HG03521 (cell line): Measurements from ENCODE around the gene DESI2.

Experiments used
- ATAC-seq: cut with Tn5 transposase; IDR thresholded peaks from one replicate; pipeline ENCODE4 v1.9.1; 2021; ENCODE audit warnings: mild to moderate bottlenecking, moderate library complexity; ENCODE audit not compliant: unreplicated experiment

DESI2 gene

GRCh38 chr1:244652623-244653438 is at the start of gene DESI2:
Gene DESI2, plus strand, starts transcription at chr1:244653126. Its CDS starts 188 bp downstream, at chr1:244653314.
- ATAC-seq = peak; percentile 95

GRCh38 chr1:244603498-244603897 is 49.4 kb upstream of the DESI2 start:
- ATAC-seq = no peak

DNA sequence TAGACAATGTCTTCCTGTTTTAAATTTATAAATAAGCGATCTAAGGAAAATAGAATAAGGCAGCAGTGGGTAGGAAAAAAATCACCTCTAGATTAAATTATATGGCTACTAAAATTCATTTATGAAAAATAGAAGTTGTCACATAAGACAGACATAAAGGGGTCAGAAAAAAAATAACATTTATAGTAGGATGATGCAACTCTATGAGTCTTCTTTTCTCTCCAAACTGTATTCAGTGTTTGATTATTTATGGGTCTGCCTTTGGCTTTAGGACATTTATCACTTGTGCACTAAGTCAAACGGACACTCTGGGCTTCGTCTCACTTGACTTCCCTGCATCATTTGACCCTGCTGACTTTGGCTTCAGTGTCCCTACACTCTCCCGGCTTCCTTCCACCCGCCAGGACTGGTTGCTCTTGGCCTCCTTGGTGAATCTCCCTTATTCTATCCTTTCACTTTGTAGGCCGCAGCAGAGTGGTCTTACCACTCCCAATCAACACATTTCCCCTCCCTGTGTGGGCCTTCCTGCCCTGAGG is 47.0 kb upstream of the DESI2 start:
- ATAC-seq = no peak

DNA sequence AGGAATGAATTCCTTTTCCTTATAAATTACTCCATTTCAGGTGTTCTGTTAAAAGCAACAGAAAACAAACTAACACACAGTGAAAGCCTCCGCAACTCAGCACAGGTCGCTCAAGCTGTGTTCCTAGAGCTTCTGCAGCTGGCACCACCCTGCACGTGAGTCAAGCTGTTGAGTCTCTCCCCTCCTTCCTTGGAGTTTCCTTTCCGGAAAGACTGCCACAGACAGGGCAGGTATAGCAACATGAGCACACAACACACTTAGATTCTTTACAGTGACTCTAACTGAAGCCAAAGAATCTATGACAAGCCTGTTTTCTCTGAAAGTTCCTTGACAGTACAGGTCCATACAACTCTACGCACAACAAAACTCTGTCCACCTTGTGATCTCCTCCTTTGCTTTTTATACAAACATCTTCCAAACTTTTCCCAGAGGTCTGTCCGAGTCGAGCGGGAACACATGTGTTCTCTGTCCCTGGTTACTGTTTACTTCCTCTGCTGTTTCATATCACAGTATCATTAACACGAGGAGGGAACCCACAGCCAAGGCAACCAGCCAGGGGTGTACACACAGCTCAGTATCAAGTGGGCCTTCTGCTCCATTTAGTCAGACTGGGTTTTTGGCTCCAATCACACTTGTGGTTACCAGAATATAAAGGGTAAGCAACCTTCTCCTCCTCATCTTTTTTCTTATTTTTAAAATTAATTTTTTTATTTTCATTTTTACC is 38.7 kb upstream of the DESI2 start:
- no peak for ATAC-seq

- no peak for ATAC-seq
Observed at GRCh38 chr1:244614879-244615278, 38.0 kb upstream of the DESI2 start.

GRCh38 chr1:244615301-244615700 is 37.6 kb upstream of the DESI2 start:
- ATAC-seq = no peak

GRCh38 chr1:244626709-244627108 is 26.2 kb upstream of the DESI2 start:
- no peak for ATAC-seq

GRCh38 chr1:244628789-244629188 is 24.1 kb upstream of the DESI2 start:
- no peak for ATAC-seq

DNA sequence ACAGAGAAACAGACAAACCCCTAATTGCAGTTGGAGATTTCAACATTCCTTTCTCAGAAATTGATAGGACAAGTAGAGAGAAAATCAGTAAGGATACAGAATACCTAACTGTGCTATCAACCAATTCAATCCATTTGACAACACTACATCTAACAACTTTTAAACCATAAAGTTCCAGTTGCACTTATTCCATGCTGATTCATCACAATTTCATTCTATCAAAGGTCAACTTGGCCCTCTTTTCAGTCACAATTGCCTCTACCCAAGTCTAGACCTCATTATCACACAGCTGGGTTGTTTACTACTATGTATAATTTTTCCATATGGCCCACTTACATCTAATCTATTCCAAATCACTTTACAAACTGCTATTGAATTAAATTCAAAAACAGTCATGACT is 19.8 kb upstream of the DESI2 start:
- ATAC-seq = no peak

DNA sequence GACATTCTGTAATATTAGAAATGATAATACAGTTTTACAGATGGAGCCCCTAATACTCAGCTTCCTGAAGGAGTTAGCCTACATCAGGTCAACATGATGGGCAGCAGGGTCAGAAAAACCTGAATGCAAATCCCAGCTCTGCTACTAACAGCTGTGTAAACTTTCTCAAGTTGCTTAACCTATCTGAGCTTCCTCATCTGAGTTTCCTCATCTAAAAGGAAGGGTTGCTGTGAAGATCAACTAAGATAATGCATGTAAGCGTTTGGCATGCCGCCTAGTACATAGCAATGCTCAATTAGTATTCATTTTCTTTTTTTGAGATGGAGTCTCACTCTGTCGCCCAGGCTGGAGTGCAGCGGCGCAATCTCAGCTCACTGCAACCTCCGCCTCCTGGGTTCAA is 18.4 kb upstream of the DESI2 start:
- no peak for ATAC-seq

GRCh38 chr1:244636488-244637259 is 16.3 kb upstream of the DESI2 start:
- ATAC-seq = no peak

DNA sequence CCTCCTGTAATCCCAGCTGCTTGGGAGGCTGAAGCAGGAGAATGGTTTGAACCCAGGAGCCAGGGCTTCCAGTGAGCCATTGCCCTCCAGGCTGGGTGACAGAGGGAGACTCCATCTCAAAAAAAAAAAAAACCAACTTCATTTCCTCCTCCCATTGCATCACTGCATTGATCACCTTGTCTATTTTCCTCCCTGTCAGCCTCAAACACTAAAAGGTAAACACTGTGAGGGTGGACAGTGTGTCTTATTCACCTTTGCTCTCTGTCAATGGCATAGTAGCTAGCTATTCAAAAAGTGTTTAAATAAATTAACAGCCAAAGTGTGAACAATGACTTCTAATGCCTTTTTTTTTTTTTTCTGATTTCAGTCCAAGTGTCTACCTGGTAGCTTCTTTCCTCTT is 13.4 kb upstream of the DESI2 start:
- no peak for ATAC-seq

DNA sequence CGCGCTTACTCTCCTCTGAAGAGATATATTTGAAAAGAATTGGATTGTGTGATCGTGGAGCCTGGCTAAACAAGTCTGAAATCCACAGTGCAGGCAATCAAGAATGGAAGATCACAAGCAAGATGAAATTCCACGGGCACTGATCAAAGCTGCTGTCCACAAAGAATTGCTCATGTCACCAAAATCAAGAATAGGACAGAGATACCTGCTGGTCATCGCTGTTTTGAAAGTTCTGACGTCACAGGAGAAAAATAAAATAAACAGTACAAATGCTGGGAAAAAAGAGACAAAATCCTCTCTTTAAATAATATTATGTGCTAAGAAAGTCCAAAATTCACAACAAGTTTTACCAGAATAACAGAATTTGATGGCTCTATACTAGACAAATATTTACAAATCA is 12.0 kb upstream of the DESI2 start:
- no peak for ATAC-seq

- no peak for ATAC-seq
Observed at GRCh38 chr1:244642526-244642925, 10.4 kb upstream of the DESI2 start.

DNA sequence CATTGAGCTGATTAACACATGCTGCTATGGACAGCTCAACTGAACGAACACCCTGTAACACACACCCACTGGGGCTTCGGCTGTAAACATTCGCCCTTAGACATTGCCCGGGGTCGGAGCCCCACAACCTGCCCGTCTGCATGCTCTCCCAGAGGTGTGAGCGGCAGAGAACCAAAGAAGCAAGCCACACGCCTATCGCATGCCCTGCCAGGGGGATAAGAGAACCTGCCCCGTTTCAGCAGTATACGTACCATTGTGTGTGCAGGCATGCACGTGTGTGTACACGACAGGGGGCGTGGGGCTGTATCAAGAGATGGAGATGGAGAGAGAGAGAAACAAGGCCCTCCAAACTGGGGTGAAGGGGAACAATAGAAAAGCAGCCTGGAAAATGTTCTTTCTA is 9.9 kb upstream of the DESI2 start:
- no peak for ATAC-seq

DNA sequence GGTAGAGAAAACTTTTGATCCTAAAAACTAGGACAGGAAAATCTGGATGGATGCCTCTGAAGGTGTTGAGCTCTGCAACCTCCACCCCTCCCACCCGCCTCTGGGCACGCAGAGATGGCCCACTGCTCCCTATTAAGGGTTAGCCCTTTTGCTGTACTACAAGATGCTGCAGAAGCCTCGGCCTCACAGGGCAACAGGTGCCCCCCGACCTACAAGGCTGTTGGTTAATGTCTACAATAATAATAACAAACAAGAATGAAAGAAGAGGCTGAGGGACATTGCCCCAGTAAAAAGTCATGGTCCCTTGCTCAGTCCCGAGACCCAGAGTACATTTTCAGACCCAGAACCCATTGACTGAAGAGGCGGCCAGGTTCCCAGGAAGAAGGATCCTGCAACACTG is 7.5 kb upstream of the DESI2 start:
- no peak for ATAC-seq

DNA sequence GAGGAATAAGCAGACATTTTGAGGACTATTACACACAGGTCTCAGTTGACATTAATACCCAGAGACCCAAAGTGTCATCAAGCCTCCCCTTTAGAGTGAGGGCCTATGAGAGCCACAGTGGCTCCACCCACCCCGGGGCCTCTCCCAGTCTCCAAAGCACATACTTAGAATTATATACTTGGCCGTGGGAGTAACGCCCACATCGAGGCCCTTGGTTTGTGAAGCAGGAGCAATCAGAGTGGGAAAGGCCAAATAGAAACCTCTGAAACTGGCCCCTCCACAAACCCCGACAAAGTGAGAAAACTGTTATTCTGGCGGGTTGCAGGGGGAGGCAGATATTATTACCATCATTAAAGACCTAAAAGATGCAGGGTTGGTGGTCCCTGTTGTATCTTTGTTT is 7.0 kb upstream of the DESI2 start:
- ATAC-seq = no peak

GRCh38 chr1:244647819-244648218 is 5.1 kb upstream of the DESI2 start:
- no peak for ATAC-seq

GRCh38 chr1:244651956-244652622 is 837 bp upstream of the DESI2 start:
- ATAC-seq = no peak

DNA sequence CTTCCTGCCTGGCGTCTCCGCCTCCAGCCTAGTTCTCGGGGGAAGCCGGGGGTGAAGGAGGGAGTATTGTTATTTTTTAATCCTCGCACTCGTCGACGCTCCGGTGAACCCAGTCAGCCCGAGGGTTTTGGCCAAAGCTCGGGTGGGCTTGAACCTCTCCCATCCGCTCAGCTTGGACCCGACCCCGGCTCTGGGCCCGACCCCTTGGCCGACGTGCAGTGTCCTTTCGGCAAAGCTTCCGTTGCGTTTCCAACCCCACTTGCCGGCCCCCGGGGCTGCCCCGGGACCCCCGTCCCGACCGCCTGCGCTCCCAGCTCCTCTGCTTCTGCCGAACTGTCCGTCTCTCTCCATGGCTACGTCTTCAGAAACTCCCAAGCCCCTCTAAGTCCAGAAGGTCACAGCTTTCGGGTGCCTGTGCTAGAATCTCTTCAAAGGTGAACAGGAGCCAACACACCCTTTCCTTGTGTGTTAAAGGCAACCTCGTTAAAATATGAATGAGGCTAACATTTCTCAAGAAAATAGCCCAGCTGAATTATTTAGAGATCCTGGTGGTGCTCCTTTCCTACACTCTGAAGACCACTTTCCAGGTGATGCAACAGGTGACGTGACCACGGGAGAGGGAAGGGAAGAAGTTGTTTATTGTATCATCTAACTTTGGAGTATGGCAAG is 647 bp downstream of the DESI2 start:
- no peak for ATAC-seq
